Panc1 (cell line): ENCODE measurements around the gene BLOC1S3. TPM values are rescaled to one million over a fixed set of nuclear protein-coding genes. Genes with fewer than 3 reads are reported as not detected.

Experiments used
- ATAC-seq: fragments of 200-7000 bp; cut with Tn5 transposase; 2 replicates; pipeline ENCODE4 v1.9.1; 2020; ENCODE audit warnings: mild to moderate bottlenecking, moderate library complexity
- BruUV-seq: library from RNA; stranded (reverse); fragments of 400-500 nt; replicated peaks from 2 replicates; lab custom pipeline; 2021; lab: Mats Ljungman, UMichigan
- CTCF ChIA-PET: fragments of 300-600 bp; sonication (Branson Sonifier 250); formaldehyde crosslinking; loops from one replicate; lab custom pipeline; 2022; ENCODE audit warnings: antibody characterized with exemption; lab: Charles Lee
- POLR2A ChIA-PET: fragments of 300-600 bp; sonication (Branson Sonifier 250); formaldehyde crosslinking; loops from one replicate; lab custom pipeline; 2022; ENCODE audit warnings: antibody characterized with exemption; lab: Charles Lee
- DNase-seq: peaks from one replicate; pipeline ENCODE4 v3.0.0-alpha.2; 2010; ENCODE audit warnings: low read depth, low spot score
- H3K27ac ChIP-seq: 2 replicates; pipeline ENCODE4 v1.5.1; 2011; ENCODE audit warnings: mild to moderate bottlenecking, low read length, inconsistent platforms
- H3K27me3 ChIP-seq: fragments of 200-500 bp; sonication (Bioruptor generic); 2 replicates; pipeline ENCODE4 v1.6.0; 2014; ENCODE audit warnings: low read length, inconsistent platforms; ENCODE audit not compliant: control insufficient read depth, insufficient read depth
- H3K36me3 ChIP-seq: fragments of 200-500 bp; sonication (Bioruptor generic); 2 replicates; pipeline ENCODE4 v1.5.1; 2014; ENCODE audit warnings: inconsistent platforms, mild to moderate bottlenecking, low read length, moderate library complexity; ENCODE audit not compliant: control insufficient read depth, insufficient read depth
- H3K4me1 ChIP-seq: 2 replicates; pipeline ENCODE4 v1.5.1; 2011; ENCODE audit warnings: inconsistent platforms, mild to moderate bottlenecking, low read length, moderate library complexity; ENCODE audit not compliant: control insufficient read depth, insufficient read depth
- H3K4me3 ChIP-seq, 2 experiments: 2 replicates each; pipeline ENCODE4 v1.5.1; 2011 to 2012; ENCODE audit warnings: low read depth in 2 of 2, low read length in 2 of 2, mild to moderate bottlenecking in 2 of 2, inconsistent platforms in 1 of 2, moderate library complexity in 1 of 2
- H3K9me3 ChIP-seq: fragments of 200-500 bp; sonication (Bioruptor generic); 2 replicates; pipeline ENCODE4 v1.5.1; 2014; ENCODE audit warnings: low read depth, mild to moderate bottlenecking, inconsistent platforms, low read length, moderate library complexity; ENCODE audit not compliant: control insufficient read depth, insufficient read depth
- CTCF ChIP-seq: fragments of 450-650 bp; IDR thresholded peaks from 2 replicates; pipeline ENCODE4 v1.5.1; 2017; ENCODE audit warnings: mild to moderate bottlenecking
- POLR2AphosphoS5 ChIP-seq: IDR thresholded peaks from 2 replicates; pipeline ENCODE4 v1.6.1; 2012; ENCODE audit warnings: mild to moderate bottlenecking, low read depth, low read length, moderate library complexity
- REST ChIP-seq, 2 experiments: IDR thresholded peaks; 2 replicates each; pipeline ENCODE4 v1.6.1; 2011 to 2012; ENCODE audit warnings: low read depth in 2 of 2, control low read depth in 1 of 2, low read length in 1 of 2, mild to moderate bottlenecking in 1 of 2, moderate library complexity in 1 of 2; ENCODE audit not compliant: insufficient read depth in 1 of 2
- SIN3A ChIP-seq: IDR thresholded peaks from 2 replicates; pipeline ENCODE4 v1.6.1; 2012; ENCODE audit warnings: low read depth, mild to moderate bottlenecking, low read length, moderate library complexity, borderline replicate concordance; ENCODE audit not compliant: insufficient read depth
- TCF7L2 ChIP-seq: IDR thresholded peaks from 2 replicates; pipeline ENCODE4 v1.6.1; 2011; ENCODE audit warnings: mild to moderate bottlenecking, low read depth, low read length, inconsistent platforms
- in situ Hi-C: cut with HindIII; loops from 2 replicates; pipeline ENCODE4 v1.10.0; 2016; ENCODE audit warnings: low sequenced_read_pairs, low pct_unique_long_range_greater_than_20kb
- intact Hi-C: fragments of 100-400 bp; cut with micrococcal nuclease; formaldehyde crosslinking; loops from one replicate; pipeline ENCODE4 v1.10.0; 2022; ENCODE audit not compliant: unreplicated experiment
- total RNA-seq: library from RNA; stranded (reverse); gene quantifications from one replicate; pipeline ENCODE4 v1.2.1, GENCODE V29; 2021; ENCODE audit not compliant: unreplicated experiment

Gene BLOC1S3
- total RNA-seq, 1 experiment from 2014 or later = 21.8 TPM

- ATAC-seq = no peak
- TF ChIP-seq SIN3A (no peak), POLR2AphosphoS5 (no peak), TCF7L2 (no peak), REST (IDR thresholded peaks at IDR 0.05; ENCODE audit: insufficient read depth in 1 of 2, low read depth in 2 of 2, low read length in 1 of 2) (no peak), CTCF (no peak)
- Histone ChIP-seq H3K27me3 (no peaks in the 10 kb centered on the region), H3K9me3 (no peaks in the 10 kb centered on the region), H3K36me3 (no peaks in the 10 kb centered on the region; the same call in 1 of the 2 replicates), H3K4me3 (no peak overlapping the region), H3K4me1 (no peaks in the 10 kb centered on the region), H3K27ac (no peak overlapping the region)
- ChIA-PET POLR2A (no interaction called here), CTCF (interaction anchor here (0.6 kb wide), 1 partner anchor 51 kb away, joined by 8 read pairs; no protein-coding TSS in a partner anchor)
- in situ Hi-C loops = no loop called here
- no TSS peak for BruUV-seq
- intact Hi-C loops = no loop called here
- DNase-seq = no peak
Observed at GRCh38 chr19:45142016-45142725, 36.4 kb upstream of the BLOC1S3 start.

GRCh38 chr19:45142726-45143110 lies 35.9 kb upstream of the BLOC1S3 start:
- BruUV-seq = no TSS peak
- POLR2A ChIA-PET = no interaction called here
- DNase-seq (no peak), ATAC-seq (no peak)
- Histone ChIP-seq H3K9me3 (no peaks in the 10 kb centered on the region), H3K27ac (no peak overlapping the region), H3K4me3 (no peak overlapping the region), H3K4me1 (no peaks in the 10 kb centered on the region), H3K27me3 (no peaks in the 10 kb centered on the region), H3K36me3 (no peaks in the 10 kb centered on the region; the same call in 1 of the 2 replicates)
- TF ChIP-seq TCF7L2 (no peak), REST (IDR thresholded peaks at IDR 0.05; ENCODE audit: insufficient read depth in 1 of 2, low read depth in 2 of 2, low read length in 1 of 2) (no peak), POLR2AphosphoS5 (no peak), SIN3A (no peak), CTCF (no peak)
- CTCF ChIA-PET = interaction anchor here (0.6 kb wide), 1 partner anchor 50 kb away, joined by 8 read pairs; no protein-coding TSS in a partner anchor
- intact Hi-C loops (no loop called here), in situ Hi-C loops (no loop called here)
